NT2/D1 (cell line): Measurements from ENCODE around the gene ONECUT2.

Source experiments
- SUZ12 ChIP-seq: IDR thresholded peaks from 2 replicates; pipeline ENCODE4 v1.6.1; 2011; ENCODE audit not compliant: insufficient read length, insufficient read depth; ENCODE audit errors: extremely low read depth
- YY1 ChIP-seq: IDR thresholded peaks from 2 replicates; pipeline ENCODE4 v1.6.1; 2011; ENCODE audit not compliant: insufficient read length, insufficient read depth
- ZNF274 ChIP-seq: IDR thresholded peaks from 2 replicates; pipeline ENCODE4 v1.6.1; 2011; ENCODE audit warnings: mild to moderate bottlenecking, low read depth, low read length

DNA sequence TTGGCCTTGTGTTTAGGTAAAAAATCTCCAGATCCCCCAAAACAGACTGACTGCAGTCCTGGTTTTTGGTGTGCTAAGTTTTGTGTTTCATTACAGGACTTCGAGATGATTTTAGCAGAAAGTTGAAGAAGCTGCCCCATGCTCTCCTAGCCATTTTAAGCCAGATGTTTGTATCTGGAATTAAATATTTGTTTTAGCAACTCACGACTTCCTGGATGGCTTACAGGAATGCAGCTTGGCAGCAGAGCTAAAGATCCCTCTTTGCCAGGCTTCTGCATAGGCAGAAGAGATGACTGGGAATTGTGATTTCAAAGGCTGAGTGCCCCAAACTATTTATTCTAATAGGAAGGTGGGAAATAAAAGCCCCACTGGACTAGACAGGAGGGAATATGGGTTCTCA lies 31.1 kb downstream of the ONECUT2 start:
- TF ChIP-seq YY1 (no peak), SUZ12 (no peak), ZNF274 (no peak)
